LNCaP clone FGC (cell line): ENCODE results near the gene VAV2.

Experiments
- DNase-seq: peaks from one replicate; pipeline ENCODE4 v3.0.0-alpha.2; 2011; ENCODE audit warnings: low read depth
- H3K4me3 ChIP-seq: 2 replicates; pipeline ENCODE4 v1.5.1; 2011; ENCODE audit warnings: mild to moderate bottlenecking, low read depth, low read length, control low read depth
- TF ChIP-seq, protein P1 (sequence below): IDR thresholded peaks from 2 replicates; pipeline ENCODE4 v1.5.1; 2012; ENCODE audit warnings: mild to moderate bottlenecking; ENCODE audit not compliant: control insufficient read depth, insufficient read depth; ENCODE audit errors: extremely low read depth

VAV2 gene

GRCh38 chr9:133878402-133878801, 113.7 kb downstream of the VAV2 start:
- TF ChIP-seq, protein P1, sequence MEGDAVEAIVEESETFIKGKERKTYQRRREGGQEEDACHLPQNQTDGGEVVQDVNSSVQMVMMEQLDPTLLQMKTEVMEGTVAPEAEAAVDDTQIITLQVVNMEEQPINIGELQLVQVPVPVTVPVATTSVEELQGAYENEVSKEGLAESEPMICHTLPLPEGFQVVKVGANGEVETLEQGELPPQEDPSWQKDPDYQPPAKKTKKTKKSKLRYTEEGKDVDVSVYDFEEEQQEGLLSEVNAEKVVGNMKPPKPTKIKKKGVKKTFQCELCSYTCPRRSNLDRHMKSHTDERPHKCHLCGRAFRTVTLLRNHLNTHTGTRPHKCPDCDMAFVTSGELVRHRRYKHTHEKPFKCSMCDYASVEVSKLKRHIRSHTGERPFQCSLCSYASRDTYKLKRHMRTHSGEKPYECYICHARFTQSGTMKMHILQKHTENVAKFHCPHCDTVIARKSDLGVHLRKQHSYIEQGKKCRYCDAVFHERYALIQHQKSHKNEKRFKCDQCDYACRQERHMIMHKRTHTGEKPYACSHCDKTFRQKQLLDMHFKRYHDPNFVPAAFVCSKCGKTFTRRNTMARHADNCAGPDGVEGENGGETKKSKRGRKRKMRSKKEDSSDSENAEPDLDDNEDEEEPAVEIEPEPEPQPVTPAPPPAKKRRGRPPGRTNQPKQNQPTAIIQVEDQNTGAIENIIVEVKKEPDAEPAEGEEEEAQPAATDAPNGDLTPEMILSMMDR: no peak
- H3K4me3 ChIP-seq: no peak overlapping the region
- no peak for DNase-seq

DNA sequence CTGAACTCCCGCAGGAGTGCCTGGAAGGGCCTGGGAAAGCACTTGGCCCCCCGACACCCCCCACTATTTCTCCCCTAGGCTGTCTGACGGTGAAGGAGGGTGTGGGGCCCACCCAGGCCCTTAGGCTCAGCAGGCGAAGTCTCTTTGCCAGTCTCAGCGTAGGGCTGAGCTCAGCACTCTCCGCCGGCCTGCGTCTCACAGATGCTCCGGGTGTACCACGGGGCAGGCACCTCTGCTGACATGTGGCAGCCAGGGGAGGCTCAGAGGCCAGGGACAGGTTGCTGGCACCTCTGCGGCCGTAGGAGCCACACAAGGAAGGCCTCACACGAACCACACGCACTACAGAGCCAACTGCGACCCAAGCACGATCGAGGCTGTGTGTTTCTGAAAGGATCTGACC, 114.2 kb downstream of the VAV2 start:
- H3K4me3 ChIP-seq: no peak overlapping the region
- no peak for DNase-seq
- TF ChIP-seq, protein P1: no peak

DNA sequence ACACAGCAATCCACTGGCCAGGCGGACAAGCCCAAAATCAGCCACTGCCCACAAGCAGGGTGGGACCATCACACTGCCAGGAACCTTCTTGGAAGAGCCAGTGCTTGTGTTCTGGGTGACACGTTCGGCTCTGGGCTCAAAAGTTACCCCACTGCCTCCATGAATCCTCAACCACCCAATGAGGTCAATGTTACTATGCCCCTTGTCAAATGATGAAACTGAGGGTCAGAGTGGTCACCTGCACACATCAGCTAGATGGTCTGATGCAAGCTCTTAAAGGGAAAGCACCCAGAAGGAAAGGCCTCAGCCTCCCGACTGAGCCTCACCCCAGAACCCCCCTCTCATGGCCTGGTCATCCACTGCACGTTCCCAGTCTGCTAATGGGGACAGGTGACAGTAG, 114.8 kb downstream of the VAV2 start:
- TF ChIP-seq, protein P1: no peak
- H3K4me3 ChIP-seq: no peak overlapping the region
- no peak for DNase-seq

- TF ChIP-seq, protein P1: no peak
- DNase-seq: no peak
- H3K4me3 ChIP-seq: no peak overlapping the region
Measured at GRCh38 chr9:133876836-133877235, 115.3 kb downstream of the VAV2 start.

DNA sequence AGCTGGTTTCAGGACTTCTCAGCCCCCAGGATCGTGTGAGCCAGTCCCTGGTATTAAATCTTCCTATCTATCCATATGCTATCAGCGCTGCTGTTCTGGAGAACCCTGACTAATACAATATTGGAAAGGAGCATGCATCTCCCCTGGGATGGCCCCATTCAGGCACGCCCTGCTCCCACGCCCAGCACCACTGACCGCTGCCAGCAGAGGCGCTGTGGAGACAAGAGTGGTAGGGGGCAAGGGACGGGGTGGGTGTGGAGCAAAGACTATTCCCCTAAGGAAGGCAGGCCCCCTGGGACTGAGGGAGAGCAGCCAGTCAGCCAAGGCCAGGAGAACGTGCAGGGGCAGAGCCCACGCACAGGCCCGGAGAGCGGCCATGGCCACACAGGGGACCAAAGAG, 116.0 kb downstream of the VAV2 start:
- TF ChIP-seq, protein P1: no peak
- H3K4me3 ChIP-seq: no peak overlapping the region
- DNase-seq: no peak

GRCh38 chr9:133875131-133875530, 117.0 kb downstream of the VAV2 start:
- no peak for DNase-seq
- no peak overlapping the region for H3K4me3 ChIP-seq

DNA sequence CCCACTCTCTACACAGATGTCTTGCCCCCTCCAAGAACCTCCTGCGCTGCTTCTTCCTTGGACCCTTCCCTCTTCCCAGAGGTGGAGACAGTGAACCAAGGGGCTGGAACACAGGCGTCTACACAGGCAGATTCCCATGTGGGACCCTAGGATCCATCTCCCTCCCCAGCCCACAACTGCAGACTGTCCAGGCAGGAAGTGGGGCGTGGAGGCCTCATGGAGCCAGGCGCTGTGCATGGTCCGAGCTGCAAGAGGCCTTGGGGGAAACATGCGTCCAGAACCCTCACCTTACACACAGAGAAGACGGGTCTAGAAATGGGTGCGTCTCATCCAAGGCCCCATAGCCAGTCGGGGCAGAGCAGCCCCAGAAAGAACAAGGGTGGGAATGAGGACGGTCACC, 117.5 kb downstream of the VAV2 start:
- H3K4me3 ChIP-seq: no peak overlapping the region
- TF ChIP-seq, protein P1: no peak
- no peak for DNase-seq

More at GRCh38 chr9:133875131-133875530, 117.0 kb downstream of the VAV2 start:
- TF ChIP-seq, protein P1: no peak
